Activated naive CD4-positive, alpha-beta T cell treated with anti-CD3 and anti-CD28 coated beads, Interleukin-2, amount 50 U/mL, for 72 hours (primary cell): ENCODE data around the gene TMEM200C. TPM values are rescaled to one million over a fixed set of nuclear protein-coding genes. Genes with fewer than 3 reads are reported as not detected.
"Not testable (repeated sequence)": the region's sequence is repeated elsewhere in the genome, so short reads cannot be mapped to it uniquely, and the experiment has no call there.

Experiments
- ATAC-seq, 2 donors: fragments of 150-1000 bp; cut with Tn5 transposase; 2 replicates each; pipeline ENCODE4 v1.10.0; 2021; ENCODE audit warnings: mild to moderate bottlenecking in 2 of 2, moderate library complexity in 2 of 2
- DNase-seq, 2 donors: peaks; one replicate each; pipeline ENCODE4 v3.0.0; 2021 to 2022; ENCODE audit warnings: low spot score in 2 of 2
- H3K27ac Mint-ChIP-seq, 2 donors: one replicate each; pipeline ENCODE4 v1.8.0; 2022; ENCODE audit warnings: mild to moderate bottlenecking in 2 of 2, mixed read lengths in 2 of 2
- H3K36me3 Mint-ChIP-seq, 2 donors: one replicate each; pipeline ENCODE4 v1.8.0; 2022; ENCODE audit warnings: mixed read lengths in 2 of 2
- H3K9me3 Mint-ChIP-seq, 2 donors: one replicate each; pipeline ENCODE4 v1.8.0; 2022; ENCODE audit warnings: mixed read lengths in 2 of 2
- total RNA-seq, 2 donors: library from RNA; stranded (reverse); gene quantifications; one replicate each; pipeline ENCODE4 v1.2.3, GENCODE V29; 2022

The TMEM200C gene
- total RNA-seq, 2 donors from 2014 or later: not detected

- no peak overlapping the region for H3K27ac Mint-ChIP-seq
- ATAC-seq: no peak
- no peak for DNase-seq
- H3K9me3 Mint-ChIP-seq: peaks cover 0 to 7% of the 10 kb centered on the region in 2 donors
- peaks cover 5 to 10% of the 10 kb centered on the region in 2 donors for H3K36me3 Mint-ChIP-seq
Observed at GRCh38 chr18:5865521-5865920, 29.8 kb downstream of the TMEM200C start.

GRCh38 chr18:5862127-5862526, 33.2 kb downstream of the TMEM200C start:
- H3K27ac Mint-ChIP-seq: not testable (repeated sequence)

DNA sequence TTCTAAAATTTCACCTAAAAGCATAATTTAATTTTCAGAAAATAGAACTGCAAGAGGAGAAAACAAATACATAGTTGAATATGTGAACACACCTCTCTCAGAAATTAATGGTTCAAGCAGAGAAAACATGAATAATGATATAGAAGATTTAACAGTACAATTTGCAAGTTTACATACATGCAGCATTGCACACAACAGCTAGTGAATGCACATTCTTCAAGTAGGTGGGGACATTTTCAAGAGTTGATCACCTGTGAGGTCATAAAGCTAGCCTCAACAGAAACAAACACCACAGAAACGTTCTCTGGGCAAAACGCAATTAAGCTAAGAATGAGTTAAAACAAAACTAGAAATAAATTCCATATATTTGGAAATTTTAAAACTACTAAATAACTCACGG, 38.1 kb downstream of the TMEM200C start:
- peaks cover 0 to 9% of the 10 kb centered on the region in 2 donors for H3K9me3 Mint-ChIP-seq
- no peak overlapping the region for H3K27ac Mint-ChIP-seq
- ATAC-seq (no peak), DNase-seq (no peak)
- peaks cover under 1 to 13% of the 10 kb centered on the region in 2 donors for H3K36me3 Mint-ChIP-seq

More at GRCh38 chr18:5862127-5862526, 33.2 kb downstream of the TMEM200C start:
- H3K9me3 Mint-ChIP-seq: peaks cover 0 to 15% of the 10 kb centered on the region in 2 donors
- not testable (repeated sequence) for ATAC-seq, DNase-seq
- peaks cover 5 to 18% of the 10 kb centered on the region in 2 donors for H3K36me3 Mint-ChIP-seq

- DNase-seq (no peak), ATAC-seq (no peak)
- Mint-ChIP-seq H3K27ac (no peak overlapping the region), H3K36me3 (no peaks in the 10 kb centered on the region), H3K9me3 (no peaks in the 10 kb centered on the region)
Observed at GRCh38 chr18:5853253-5853652, 42.1 kb downstream of the TMEM200C start.

DNA sequence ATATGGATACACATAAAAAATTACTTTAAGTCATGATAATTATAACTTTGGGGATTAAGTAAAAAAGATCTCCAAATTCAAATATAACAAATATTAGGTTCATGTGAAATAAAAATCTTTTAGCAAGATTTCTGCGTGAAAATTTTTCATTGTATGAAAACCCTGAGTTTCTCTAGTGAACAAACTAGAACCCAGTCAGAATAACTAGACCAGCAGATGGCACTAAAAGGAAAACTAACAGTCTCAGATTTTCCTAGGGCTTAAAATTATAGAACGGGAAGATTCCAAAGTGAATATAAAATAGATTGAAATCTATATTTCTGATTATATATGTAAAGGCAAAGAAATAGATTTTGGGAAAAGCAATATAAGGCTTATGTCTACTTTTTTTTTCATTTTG, 43.3 kb downstream of the TMEM200C start:
- Mint-ChIP-seq H3K27ac (no peak overlapping the region), H3K9me3 (no peaks in the 10 kb centered on the region), H3K36me3 (no peaks in the 10 kb centered on the region)
- ATAC-seq (no peak), DNase-seq (no peak)

- Mint-ChIP-seq H3K27ac (no peak overlapping the region), H3K9me3 (no peaks in the 10 kb centered on the region), H3K36me3 (peaks cover 0 to 8% of the 10 kb centered on the region in 2 donors)
- DNase-seq (no peak), ATAC-seq (no peak)
Observed at GRCh38 chr18:5842653-5843052, 52.7 kb downstream of the TMEM200C start.

DNA sequence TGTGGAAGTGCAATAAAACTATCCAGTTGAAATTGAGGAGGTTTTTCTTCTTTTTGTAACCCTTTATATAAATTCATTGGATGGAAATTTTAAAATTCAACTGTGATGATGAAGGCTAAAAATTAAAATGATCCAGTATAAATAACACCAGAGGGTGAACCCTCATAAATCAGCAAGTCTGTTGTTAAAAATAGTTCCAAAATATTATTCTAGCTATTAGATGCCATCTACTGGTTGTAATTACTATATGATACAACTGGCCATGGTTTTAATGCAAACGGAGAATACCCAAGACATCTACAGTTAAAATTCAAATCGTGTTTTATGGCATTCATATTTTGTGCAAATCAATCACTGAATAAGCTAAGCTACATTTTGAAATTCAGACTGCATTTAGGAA, 53.8 kb downstream of the TMEM200C start:
- DNase-seq (no peak), ATAC-seq (no peak)
- Mint-ChIP-seq H3K27ac (no peak overlapping the region), H3K36me3 (peaks cover 0 to 5% of the 10 kb centered on the region in 2 donors), H3K9me3 (no peaks in the 10 kb centered on the region)

DNA sequence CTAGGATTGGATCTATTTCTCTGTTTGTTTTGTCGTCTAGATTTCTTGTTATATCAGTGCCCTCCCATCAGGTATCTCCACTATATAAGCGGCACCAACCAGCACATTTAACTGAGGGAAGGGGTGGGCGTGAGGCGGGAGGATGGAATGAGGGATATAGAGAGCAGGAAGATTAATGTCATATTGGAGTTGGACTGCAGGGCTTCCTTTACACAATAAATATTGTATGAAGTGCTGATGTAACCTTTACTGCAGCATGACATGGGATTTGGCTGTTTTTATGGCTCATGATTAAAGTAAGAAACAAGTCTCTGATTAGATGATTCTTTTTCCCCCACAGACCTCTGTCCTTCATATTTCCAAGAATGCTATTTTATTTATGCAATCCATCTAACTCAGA, 54.8 kb downstream of the TMEM200C start:
- ATAC-seq: no peak
- Mint-ChIP-seq H3K36me3 (no peaks in the 10 kb centered on the region), H3K27ac (no peak overlapping the region), H3K9me3 (no peaks in the 10 kb centered on the region)
- no peak for DNase-seq

DNA sequence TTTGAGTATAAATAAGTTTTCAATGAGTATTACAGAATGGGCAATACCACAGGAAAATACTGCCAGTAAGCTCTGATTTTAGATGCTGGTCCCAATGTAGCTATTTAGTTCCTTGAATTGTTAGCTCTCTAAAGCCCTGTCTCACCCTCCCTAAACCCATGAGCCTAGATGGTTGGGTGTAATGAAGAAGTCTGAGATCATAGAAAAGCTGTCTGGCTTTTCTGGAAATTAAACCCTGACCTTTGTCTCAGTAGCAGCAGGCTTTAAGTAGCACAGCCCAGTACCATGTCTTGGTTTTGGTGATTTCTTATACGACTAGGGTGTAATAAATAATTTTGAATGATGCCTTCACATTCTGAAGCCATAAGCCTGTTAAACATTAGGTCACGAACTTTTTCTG, 55.3 kb downstream of the TMEM200C start:
- ATAC-seq: no peak
- Mint-ChIP-seq H3K9me3 (no peaks in the 10 kb centered on the region), H3K27ac (no peak overlapping the region), H3K36me3 (no peaks in the 10 kb centered on the region)
- no peak for DNase-seq

- H3K36me3 Mint-ChIP-seq: no peaks in the 10 kb centered on the region
- no peak overlapping the region for H3K27ac Mint-ChIP-seq
- ATAC-seq: no peak
- DNase-seq: no peak
- H3K9me3 Mint-ChIP-seq: no peaks in the 10 kb centered on the region
Observed at GRCh38 chr18:5839102-5839501, 56.2 kb downstream of the TMEM200C start.
